Activated CD4-positive, alpha-beta T cell treated with anti-CD3 and anti-CD28 coated beads for 24 hours (primary cell): ENCODE measurements around the gene SLC35B2.

Source experiments
- DNase-seq, 2 donors: peaks; one replicate each; pipeline ENCODE4 v3.0.0-alpha.2; 2020; ENCODE audit warnings: low read depth in 2 of 2

SLC35B2 gene

GRCh38 chr6:44286285-44286565, 28.9 kb upstream of the SLC35B2 start:
- no peak for DNase-seq

DNA sequence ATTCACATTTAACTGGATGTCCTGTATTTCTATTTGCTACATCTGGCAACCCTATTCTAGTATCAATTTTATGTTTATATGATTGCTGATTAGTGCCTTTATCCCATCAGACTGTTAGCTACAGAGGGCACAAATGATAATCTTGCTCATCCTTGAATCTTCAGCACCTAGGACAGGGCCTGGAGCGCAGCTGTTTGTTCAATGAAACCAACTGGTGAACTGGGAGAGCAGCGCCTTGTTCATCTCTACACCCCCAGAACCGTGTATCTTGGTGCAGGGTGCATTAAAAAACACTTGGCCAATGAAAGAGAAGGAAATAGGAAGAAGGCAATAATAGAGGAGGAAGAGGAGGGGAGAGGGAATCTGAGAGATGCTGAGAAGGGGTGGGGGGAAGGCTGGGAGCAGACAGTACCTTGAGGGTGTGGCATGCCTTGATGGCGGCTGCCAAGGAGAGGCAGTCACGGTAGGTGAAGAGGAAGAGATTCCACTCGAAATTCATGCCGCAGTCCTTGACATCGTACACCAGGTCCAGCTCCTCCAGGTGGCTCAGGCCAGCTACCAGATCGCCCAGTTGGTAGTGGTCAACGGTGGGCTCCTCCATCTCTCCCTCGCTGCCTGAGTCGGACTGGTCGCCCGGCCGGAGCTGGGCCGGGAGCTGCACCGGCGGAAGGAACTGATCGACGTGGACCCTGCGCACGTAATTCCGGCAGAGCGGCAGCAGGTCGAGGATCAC, 28.4 kb upstream of the SLC35B2 start:
- no peak for DNase-seq

DNA sequence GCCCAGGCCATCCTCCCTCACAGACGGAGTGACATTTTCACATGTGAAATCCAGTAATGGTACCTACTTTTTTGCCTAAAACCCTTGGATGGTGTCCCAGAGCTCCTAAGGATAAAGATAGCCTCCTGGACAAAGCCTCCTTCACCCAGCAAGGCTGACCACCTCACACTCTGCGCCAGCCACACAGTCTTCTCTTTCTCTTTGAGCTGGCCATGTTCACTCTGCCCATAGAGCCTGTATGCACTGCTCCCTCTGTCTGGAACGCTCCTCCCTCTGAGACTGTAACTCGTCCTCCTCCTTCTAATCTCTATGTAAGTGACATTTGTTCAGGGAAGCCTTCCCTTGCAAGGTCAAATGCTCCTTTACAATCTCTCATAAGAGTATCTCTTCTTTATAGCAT, 27.5 kb upstream of the SLC35B2 start:
- no peak for DNase-seq

DNA sequence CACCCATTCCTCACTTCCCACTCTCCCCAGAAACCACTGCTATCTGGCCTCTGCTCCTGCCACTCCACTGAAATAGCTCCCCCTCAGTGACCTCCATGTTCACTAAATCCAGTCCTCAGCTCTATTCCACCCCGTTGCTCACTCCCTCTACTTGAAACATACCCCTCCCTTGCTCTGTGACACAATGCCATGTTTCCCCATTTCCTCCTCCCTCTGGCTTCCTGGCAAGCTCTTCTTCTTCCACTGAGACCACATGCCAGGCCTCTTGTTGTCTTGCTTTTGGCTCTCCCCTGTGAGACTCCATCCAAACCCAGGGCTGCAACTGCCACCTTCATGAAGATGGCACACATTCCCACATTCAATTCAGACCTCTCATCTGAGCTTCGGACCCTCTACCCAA, 26.8 kb upstream of the SLC35B2 start:
- no peak for DNase-seq

GRCh38 chr6:44278774-44279697, 21.7 kb upstream of the SLC35B2 start:
- no peak for DNase-seq

DNA sequence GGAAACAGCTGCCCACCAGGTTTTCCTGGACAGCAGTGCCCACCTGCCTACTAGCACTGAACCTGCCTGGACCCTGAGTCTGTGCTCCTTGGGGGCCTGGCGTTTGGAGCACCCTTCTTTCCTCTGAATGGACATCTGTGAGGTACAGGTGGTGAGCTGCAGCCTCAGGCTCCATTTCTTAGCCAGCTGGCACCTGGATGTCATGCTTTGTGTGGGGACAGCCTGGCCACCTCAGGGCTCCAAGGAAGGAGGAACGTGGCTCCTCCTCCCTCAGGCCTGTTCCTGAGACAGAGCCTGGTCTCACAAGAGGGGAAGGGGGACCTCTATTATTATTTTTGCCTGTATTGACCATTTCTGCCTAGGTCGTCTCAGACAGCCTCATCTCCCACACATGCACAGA, 21.0 kb upstream of the SLC35B2 start:
- no peak for DNase-seq

- no peak for DNase-seq
Measured at GRCh38 chr6:44277763-44278162, 20.4 kb upstream of the SLC35B2 start.

- no peak for DNase-seq
Measured at GRCh38 chr6:44276667-44277640, 19.6 kb upstream of the SLC35B2 start.

- no peak for DNase-seq
Measured at GRCh38 chr6:44275749-44276648, 18.7 kb upstream of the SLC35B2 start.

GRCh38 chr6:44275271-44275748, 18.0 kb upstream of the SLC35B2 start:
- DNase-seq = no peak

- no peak for DNase-seq
Measured at GRCh38 chr6:44273617-44274016, 16.3 kb upstream of the SLC35B2 start.

DNA sequence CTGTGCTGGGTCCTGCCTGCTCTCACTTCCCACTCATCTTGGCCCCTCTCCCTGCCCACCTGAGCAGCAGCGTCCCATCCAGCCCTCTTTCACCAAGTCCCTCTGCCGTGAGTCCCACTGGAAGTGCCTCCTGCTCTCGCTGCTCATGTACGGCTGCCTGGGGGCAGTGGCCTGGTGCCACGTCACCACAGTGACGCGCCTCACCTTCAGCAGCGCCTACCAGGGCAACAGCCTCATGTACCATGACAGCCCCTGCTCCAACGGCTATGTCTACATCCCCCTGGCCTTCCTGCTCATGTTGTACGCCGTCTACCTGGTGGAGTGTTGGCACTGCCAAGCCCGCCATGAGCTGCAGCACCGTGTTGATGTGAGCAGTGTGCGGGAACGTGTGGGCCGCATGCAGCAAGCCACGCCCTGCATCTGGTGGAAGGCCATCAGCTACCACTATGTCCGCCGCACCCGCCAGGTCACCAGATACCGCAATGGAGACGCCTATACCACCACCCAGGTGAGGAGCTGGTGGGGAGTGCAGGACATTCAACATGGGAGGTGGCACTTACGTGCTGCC, 15.8 kb upstream of the SLC35B2 start:
- no peak for DNase-seq

DNA sequence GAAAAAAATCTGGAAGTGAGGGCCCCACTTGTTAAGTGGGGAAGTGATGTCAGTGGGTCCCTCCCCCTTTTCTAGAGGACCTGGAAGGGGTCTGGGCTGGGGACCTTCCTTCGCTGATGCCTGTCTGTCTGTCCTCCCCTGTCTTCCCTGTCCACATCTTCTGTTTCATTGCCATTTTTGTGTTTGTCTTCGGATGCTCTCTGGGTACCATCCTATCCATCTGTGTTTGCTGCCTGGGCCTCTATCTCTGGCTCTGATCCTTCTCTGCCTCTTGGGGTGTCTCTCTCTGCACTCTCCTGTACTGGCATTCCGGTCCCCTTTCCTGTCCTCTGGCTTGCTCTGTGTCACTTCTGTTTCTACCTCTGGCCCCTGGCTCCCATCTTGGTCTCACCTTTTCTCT, 15.2 kb upstream of the SLC35B2 start:
- DNase-seq = no peak

DNA sequence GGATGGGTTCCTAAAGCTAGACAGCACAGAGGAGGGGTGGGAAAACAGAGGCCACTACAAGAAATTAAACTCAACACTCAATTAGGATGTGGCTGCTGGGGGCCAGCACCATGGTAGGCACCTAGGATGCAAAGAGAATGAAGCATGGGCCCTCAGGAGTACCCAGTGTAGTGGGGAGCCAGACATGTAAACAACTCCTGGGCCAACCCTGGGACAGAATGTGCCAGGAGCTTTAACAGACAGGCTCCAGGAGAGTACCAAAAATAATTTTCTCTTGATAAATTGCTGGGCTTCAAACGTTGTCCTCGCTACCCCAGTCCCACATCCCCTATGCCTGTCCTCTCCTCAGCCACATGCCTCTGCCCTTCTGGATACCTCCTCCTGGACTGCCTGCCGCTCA, 14.6 kb upstream of the SLC35B2 start:
- DNase-seq = no peak

DNA sequence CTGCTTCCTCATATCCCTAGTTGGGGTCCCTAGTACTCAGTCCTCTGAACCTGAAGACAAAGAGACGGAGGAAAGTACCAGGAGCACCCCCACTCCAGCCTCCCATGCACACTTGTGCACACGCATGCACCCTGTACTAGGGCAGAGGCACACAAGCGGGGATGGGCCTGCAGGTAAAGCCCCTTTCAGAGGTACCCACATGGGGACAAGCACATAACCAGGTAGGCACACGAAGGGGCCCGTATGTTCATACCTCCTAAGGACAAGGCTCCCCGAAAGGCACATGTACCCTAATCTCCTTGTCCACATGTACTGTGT, 14.0 kb upstream of the SLC35B2 start:
- no peak for DNase-seq

DNA sequence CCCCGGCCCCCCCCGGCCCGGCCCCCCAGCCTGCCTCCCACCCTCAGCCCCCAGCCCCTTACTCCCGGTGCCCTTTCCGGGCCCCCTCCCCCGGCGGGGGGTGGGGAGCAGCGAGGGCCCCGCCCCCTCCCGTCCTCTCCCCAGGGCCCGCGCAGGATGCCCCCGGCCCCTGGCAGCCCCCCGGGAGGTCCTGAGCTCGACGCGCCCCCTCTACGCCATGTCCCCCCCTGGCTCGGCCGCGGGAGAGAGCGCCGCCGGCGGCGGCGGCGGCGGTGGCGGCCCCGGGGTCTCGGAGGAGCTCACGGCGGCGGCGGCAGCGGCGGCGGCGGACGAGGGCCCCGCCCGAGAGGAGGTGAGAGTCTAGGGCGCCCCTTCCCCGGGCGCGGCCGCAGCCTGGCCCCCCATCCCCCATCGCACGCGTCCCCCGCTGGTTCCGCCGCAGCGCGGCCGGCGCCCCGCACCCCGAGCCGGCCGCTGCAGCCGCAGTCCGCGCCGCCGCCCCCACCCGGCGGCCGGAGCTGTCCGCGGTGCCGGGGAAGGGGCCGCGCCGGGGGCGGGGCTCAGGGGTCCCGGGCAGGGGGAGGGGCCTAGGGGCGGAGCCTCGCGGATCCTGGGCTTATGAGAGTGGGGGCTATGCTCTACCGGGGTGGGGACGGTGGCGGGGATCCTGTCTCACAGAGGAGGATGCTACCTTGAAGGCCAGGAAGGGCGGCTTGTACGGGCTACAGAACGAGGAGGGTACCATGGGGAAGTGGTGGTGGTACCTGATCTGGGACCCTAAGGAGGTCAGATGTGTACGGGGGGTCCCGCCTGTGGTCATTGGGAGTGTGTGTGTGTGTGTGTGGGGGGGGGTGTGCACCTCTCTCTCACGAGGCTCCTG, 13.4 kb upstream of the SLC35B2 start:
- DNase-seq = no peak

- DNase-seq = no peak
Measured at GRCh38 chr6:44269921-44270525, 12.7 kb upstream of the SLC35B2 start, which contains the start of gene TMEM151B. Gene TMEM151B (plus strand): TSS chr6:44270450. CDS start chr6:44270743, 293 bp downstream.

DNA sequence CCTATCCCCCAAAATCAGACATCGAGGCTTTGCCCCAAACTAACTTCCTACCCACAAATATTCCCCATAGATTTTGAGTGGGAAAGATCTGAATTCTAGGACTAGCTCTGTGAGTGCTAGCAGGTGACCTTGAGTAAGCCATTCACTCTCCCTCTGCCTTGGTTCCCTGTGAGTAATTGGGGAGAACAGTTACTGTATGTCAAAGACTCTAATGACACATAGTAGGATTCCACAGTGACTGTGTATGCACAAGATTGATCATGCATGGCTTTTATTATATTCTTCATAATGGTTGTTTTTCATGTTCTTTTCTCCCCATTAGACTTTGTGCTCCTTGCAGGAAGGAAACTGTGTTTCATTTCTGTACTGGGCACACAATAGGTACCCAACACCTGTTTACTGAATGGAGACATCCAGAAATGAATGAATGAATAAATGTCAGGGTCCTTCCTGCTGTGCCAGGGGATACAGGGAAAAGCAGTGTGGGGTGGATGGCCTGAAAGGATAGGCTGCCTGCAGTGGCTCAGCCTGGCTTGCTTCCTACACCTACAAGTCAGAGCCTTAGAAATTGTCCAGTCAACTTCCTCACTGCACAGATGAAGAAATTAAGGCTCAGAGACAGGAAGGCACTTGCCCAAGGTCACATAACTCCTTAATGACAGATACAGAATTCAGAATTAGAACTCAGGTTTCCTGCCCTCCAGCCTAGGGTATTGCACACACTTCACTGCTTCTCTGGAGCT, 12.0 kb upstream of the SLC35B2 start:
- DNase-seq = no peak
